Hepatic stellate cell (primary cell): Measurements from ENCODE around the gene TELO2.

Experiments
- DNase-seq: peaks from one replicate; pipeline ENCODE4 v3.0.0; 2011; ENCODE audit warnings: low spot score

The TELO2 gene

GRCh38 chr16:1537138-1537577, 44.0 kb downstream of the TELO2 start:
- no peak for DNase-seq

GRCh38 chr16:1537763-1538289, 44.7 kb downstream of the TELO2 start:
- DNase-seq = no peak

- no peak for DNase-seq
These were observed 45.8 kb downstream of the TELO2 start for GRCh38 chr16:1538804-1539520.

- no peak for DNase-seq
These were observed 46.8 kb downstream of the TELO2 start for GRCh38 chr16:1539720-1540555.

- DNase-seq = no peak
These were observed 47.3 kb downstream of the TELO2 start for GRCh38 chr16:1540556-1540855.

- no peak for DNase-seq
These were observed 48.4 kb downstream of the TELO2 start for GRCh38 chr16:1541293-1542165.

GRCh38 chr16:1542166-1542500, 49.0 kb downstream of the TELO2 start:
- DNase-seq = no peak

- DNase-seq = no peak
These were observed 49.4 kb downstream of the TELO2 start for GRCh38 chr16:1542533-1542932.

- DNase-seq = peak; percentile 92
These were observed 50.1 kb downstream of the TELO2 start for GRCh38 chr16:1543085-1543896.

GRCh38 chr16:1545044-1546040, 52.2 kb downstream of the TELO2 start:
- no peak for DNase-seq

- no peak for DNase-seq
These were observed 53.3 kb downstream of the TELO2 start for GRCh38 chr16:1546430-1546829.

GRCh38 chr16:1548233-1548632, 55.1 kb downstream of the TELO2 start:
- DNase-seq = peak; percentile 68

GRCh38 chr16:1548727-1549126, 55.6 kb downstream of the TELO2 start:
- DNase-seq = no peak

GRCh38 chr16:1550069-1550468, 56.9 kb downstream of the TELO2 start:
- no peak for DNase-seq

GRCh38 chr16:1550696-1551095, 57.5 kb downstream of the TELO2 start:
- DNase-seq = no peak

- no peak for DNase-seq
These were observed 58.0 kb downstream of the TELO2 start for GRCh38 chr16:1551166-1551565.

GRCh38 chr16:1552129-1552528, 59.0 kb downstream of the TELO2 start:
- no peak for DNase-seq

GRCh38 chr16:1553946-1554825, 61.0 kb downstream of the TELO2 start:
- no peak for DNase-seq

GRCh38 chr16:1554826-1555445, 61.8 kb downstream of the TELO2 start:
- no peak for DNase-seq
